PC-3 (cell line): Measurements from ENCODE around the gene CLEC1A. TPM values are rescaled to one million over a fixed set of nuclear protein-coding genes. Genes with fewer than 3 reads are reported as not detected.
A peak's percentile ranks its signal among the peaks of the same experiment; 100 is the strongest.

Source experiments
- ATAC-seq: fragments of 200-7000 bp; cut with Tn5 transposase; 2 replicates; pipeline ENCODE4 v1.9.1; 2020; ENCODE audit warnings: mild to moderate bottlenecking, moderate library complexity
- BruUV-seq: library from RNA; stranded (reverse); fragments of 400-500 nt; replicated peaks from 2 replicates; lab custom pipeline; 2021; lab: Mats Ljungman, UMichigan
- CTCF ChIA-PET: fragments of 300-600 bp; sonication (Branson Sonifier 250); formaldehyde crosslinking; loops from one replicate; lab custom pipeline; 2022; ENCODE audit warnings: antibody characterized with exemption; lab: Charles Lee
- POLR2A ChIA-PET: fragments of 300-600 bp; sonication (Branson Sonifier 250); formaldehyde crosslinking; loops from one replicate; lab custom pipeline; 2022; ENCODE audit warnings: antibody characterized with exemption; ENCODE audit not compliant: unreplicated experiment; lab: Charles Lee
- DNase-seq: peaks from one replicate; pipeline ENCODE4 v3.0.0-alpha.2; 2015
- H2AFZ ChIP-seq: fragments of 300-600 bp; sonication (generic); 2 replicates; pipeline ENCODE4 v1.6.0; 2016; ENCODE audit warnings: antibody characterized with exemption, low read length
- H3F3A ChIP-seq: fragments of 300-600 bp; sonication (generic); one replicate; pipeline ENCODE4 v1.6.0; 2017; ENCODE audit warnings: antibody characterized with exemption, low read length, control low read depth, mild to moderate bottlenecking; ENCODE audit not compliant: unreplicated experiment
- H3K27ac ChIP-seq: fragments of 300-600 bp; sonication (generic); 2 replicates; pipeline ENCODE4 v1.5.1; 2016; ENCODE audit warnings: mild to moderate bottlenecking, low read length
- H3K27me3 ChIP-seq: fragments of 300-600 bp; sonication (generic); 2 replicates; pipeline ENCODE4 v1.6.1; 2016; ENCODE audit warnings: low read length, mixed read lengths
- H3K36me3 ChIP-seq: fragments of 300-600 bp; sonication (generic); 2 replicates; pipeline ENCODE4 v1.6.1; 2016; ENCODE audit warnings: low read depth, mixed run types, low read length, mixed read lengths
- H3K4me1 ChIP-seq: fragments of 300-600 bp; sonication (generic); 2 replicates; pipeline ENCODE4 v1.5.1; 2016; ENCODE audit warnings: low read length; ENCODE audit not compliant: insufficient read depth
- H3K4me2 ChIP-seq: fragments of 300-600 bp; sonication (generic); 2 replicates; pipeline ENCODE4 v1.6.0; 2016; ENCODE audit warnings: low read length
- H3K4me3 ChIP-seq: fragments of 300-600 bp; sonication (generic); 2 replicates; pipeline ENCODE4 v1.5.1; 2016; ENCODE audit warnings: mild to moderate bottlenecking, low read length, mixed read lengths
- H3K79me2 ChIP-seq: fragments of 300-600 bp; sonication (generic); 2 replicates; pipeline ENCODE4 v1.6.1; 2017; ENCODE audit warnings: low read length, mixed read lengths
- H3K9ac ChIP-seq: fragments of 300-600 bp; sonication (generic); 2 replicates; pipeline ENCODE4 v1.6.0; 2016; ENCODE audit warnings: mild to moderate bottlenecking, low read length
- H3K9me2 ChIP-seq: fragments of 300-600 bp; sonication (generic); replicated peaks from 2 replicates; pipeline ENCODE4 v1.6.1; 2016; ENCODE audit warnings: mixed run types, low read length, mixed read lengths
- H3K9me3 ChIP-seq: fragments of 300-600 bp; sonication (generic); 2 replicates; pipeline ENCODE4 v1.6.1; 2016; ENCODE audit warnings: low read length, mixed read lengths
- H4K20me1 ChIP-seq: fragments of 300-600 bp; sonication (generic); 2 replicates; pipeline ENCODE4 v1.6.1; 2016; ENCODE audit warnings: low read length, mixed read lengths
- CTCF ChIP-seq: fragments of 300-600 bp; sonication (generic); conservative IDR thresholded peaks from 2 replicates; pipeline ENCODE4 v1.5.1; 2017; ENCODE audit warnings: antibody characterized with exemption, low read depth, mild to moderate bottlenecking, low read length
- EZH2 ChIP-seq: fragments of 300-600 bp; sonication (generic); IDR thresholded peaks from one replicate; pipeline ENCODE4 v1.6.1; 2017; ENCODE audit warnings: antibody characterized with exemption, mild to moderate bottlenecking, low read length; ENCODE audit not compliant: unreplicated experiment
- EZH2phosphoT487 ChIP-seq: fragments of 300-600 bp; sonication (generic); IDR thresholded peaks from 2 replicates; pipeline ENCODE4 v1.6.1; 2018; ENCODE audit warnings: mild to moderate bottlenecking, antibody characterized with exemption, low read length, borderline replicate concordance
- intact Hi-C: fragments of 100-400 bp; cut with micrococcal nuclease; formaldehyde crosslinking; loops from 2 replicates; pipeline ENCODE4 v1.9.0; 2023
- total RNA-seq: library from RNA; depleted of rRNA; stranded (reverse); fragments of >200 nt; gene quantifications from 2 replicates; pipeline ENCODE4 v1.2.3, GENCODE V29; 2014

CLEC1A gene
- total RNA-seq, 1 experiment from 2014 or later = not detected

GRCh38 chr12:10102322-10102721, 3.5 kb upstream of the CLEC1A start:
- Histone ChIP-seq H3K4me1 (no peaks in the 10 kb centered on the region), H3K4me2 (no peak overlapping the region), H4K20me1 (no peaks in the 10 kb centered on the region), H3K9me3 (no peaks in the 10 kb centered on the region), H3K36me3 (no peaks in the 10 kb centered on the region), H3K79me2 (no peaks in the 10 kb centered on the region), H3K27ac (no peak overlapping the region), H3K27me3 (0 out of 2 replicates have a peak, but pooled peaks cover 2% of the 10 kb centered on the region), H3K9me2 (no peaks in the 10 kb centered on the region), H3F3A (no peaks in the 10 kb centered on the region), H3K9ac (no peak overlapping the region), H2AFZ (no peak overlapping the region), H3K4me3 (no peak overlapping the region)
- CTCF ChIA-PET = no interaction called here
- no peak for ATAC-seq
- BruUV-seq = no TSS peak
- DNase-seq = no peak
- TF ChIP-seq CTCF (no peak), EZH2phosphoT487 (no peak), EZH2 (no peak)
- POLR2A ChIA-PET = no interaction called here
- intact Hi-C loops = no loop called here

GRCh38 chr12:10101648-10102220, 2.9 kb upstream of the CLEC1A start:
- H3F3A ChIP-seq = no peaks in the 10 kb centered on the region
- no peaks in the 10 kb centered on the region for H3K79me2 ChIP-seq
- TF ChIP-seq CTCF (no peak), EZH2phosphoT487 (no peak), EZH2 (no peak)
- DNase-seq = no peak
- no peak overlapping the region for H3K4me2 ChIP-seq
- no peak overlapping the region for H3K4me3 ChIP-seq
- no peak overlapping the region for H3K9ac ChIP-seq
- BruUV-seq = no TSS peak
- 0 out of 2 replicates have a peak, but pooled peaks cover 8% of the 10 kb centered on the region for H3K27me3 ChIP-seq
- intact Hi-C loops = no loop called here
- ChIA-PET CTCF (no interaction called here), POLR2A (no interaction called here)
- no peaks in the 10 kb centered on the region for H3K9me3 ChIP-seq
- H3K4me1 ChIP-seq = no peaks in the 10 kb centered on the region
- no peak for ATAC-seq
- H2AFZ ChIP-seq = no peak overlapping the region
- no peaks in the 10 kb centered on the region for H3K36me3 ChIP-seq
- H3K9me2 ChIP-seq = no peaks in the 10 kb centered on the region
- no peaks in the 10 kb centered on the region for H4K20me1 ChIP-seq
- no peak overlapping the region for H3K27ac ChIP-seq

- no TSS peak for BruUV-seq
- H2AFZ ChIP-seq = 0 out of 2 replicates have a peak overlapping the region, but pooled peaks have one; percentile 6
- ATAC-seq = peak; percentile 15; the same call in 1 of the 2 replicates
Measured at GRCh38 chr12:10101042-10101579, 2.3 kb upstream of the CLEC1A start.

More at GRCh38 chr12:10101042-10101579, 2.3 kb upstream of the CLEC1A start:
- Histone ChIP-seq H3K36me3 (no peaks in the 10 kb centered on the region), H4K20me1 (no peaks in the 10 kb centered on the region), H3F3A (no peaks in the 10 kb centered on the region), H3K4me1 (no peaks in the 10 kb centered on the region), H3K79me2 (no peaks in the 10 kb centered on the region), H3K9ac (no peak overlapping the region), H3K27ac (no peak overlapping the region), H3K9me3 (no peaks in the 10 kb centered on the region), H3K4me3 (no peak overlapping the region), H3K27me3 (peaks cover 13% of the 10 kb centered on the region; the same call in 1 of the 2 replicates), H3K9me2 (no peaks in the 10 kb centered on the region), H3K4me2 (no peak overlapping the region)
- CTCF ChIA-PET = no interaction called here
- intact Hi-C loops = no loop called here
- no peak for DNase-seq
- no peak for TF ChIP-seq EZH2
- TF ChIP-seq CTCF = no peak
- no peak for TF ChIP-seq EZH2phosphoT487
- POLR2A ChIA-PET = no interaction called here
